Astrocyte (in vitro differentiated cells and primary cell): ENCODE measurements around the gene FUT9. TPM values are rescaled to one million over a fixed set of nuclear protein-coding genes. Genes with fewer than 3 reads are reported as not detected.

Experiments
- DNase-seq: peaks from one replicate; pipeline ENCODE4 v3.0.0-alpha.2; 2010; ENCODE audit warnings: low read depth
- FAIRE-seq: peaks from 2 replicates; lab custom pipeline; 2011; peaks lifted over from hg19 to GRCh38; lab: Jason Lieb, UNC
- H2AFZ ChIP-seq: 2 replicates; pipeline ENCODE4 v1.6.0; 2012; ENCODE audit warnings: low read depth, low read length, inconsistent platforms
- H3K27ac ChIP-seq: 2 replicates; pipeline ENCODE4 v1.5.1; 2011; ENCODE audit warnings: low read depth, low read length, inconsistent platforms
- H3K27me3 ChIP-seq: 2 replicates; pipeline ENCODE4 v1.6.0; 2011; ENCODE audit warnings: low read length, inconsistent platforms; ENCODE audit not compliant: insufficient read depth
- H3K36me3 ChIP-seq: 2 replicates; pipeline ENCODE4 v1.5.1; 2011; ENCODE audit warnings: low read length, inconsistent platforms; ENCODE audit not compliant: insufficient read depth
- H3K4me1 ChIP-seq: 2 replicates; pipeline ENCODE4 v1.5.1; 2011; ENCODE audit warnings: low read length, inconsistent platforms; ENCODE audit not compliant: insufficient read depth
- H3K4me2 ChIP-seq: 2 replicates; pipeline ENCODE4 v1.6.0; 2012; ENCODE audit warnings: low read length, inconsistent platforms
- H3K4me3 ChIP-seq: 2 replicates; pipeline ENCODE4 v1.5.1; 2011; ENCODE audit warnings: low read depth, mild to moderate bottlenecking, low read length, inconsistent platforms; ENCODE audit not compliant: insufficient read depth
- H3K79me2 ChIP-seq: 2 replicates; pipeline ENCODE4 v1.6.0; 2012; ENCODE audit warnings: mild to moderate bottlenecking, low read length, inconsistent platforms; ENCODE audit not compliant: insufficient read depth
- H3K9ac ChIP-seq: 2 replicates; pipeline ENCODE4 v1.6.0; 2012; ENCODE audit warnings: mild to moderate bottlenecking, low read length, inconsistent platforms
- H3K9me3 ChIP-seq: 2 replicates; pipeline ENCODE4 v1.5.1; 2012; ENCODE audit warnings: low read depth, mild to moderate bottlenecking, low read length, inconsistent platforms; ENCODE audit not compliant: insufficient read depth
- H4K20me1 ChIP-seq: 2 replicates; pipeline ENCODE4 v1.6.0; 2012; ENCODE audit warnings: low read length, inconsistent platforms; ENCODE audit not compliant: insufficient read depth
- H3K27ac Mint-ChIP-seq: one replicate; pipeline ENCODE4 v1.8.0; 2021; ENCODE audit warnings: mild to moderate bottlenecking, mixed read lengths; ENCODE audit not compliant: unreplicated experiment
- H3K27me3 Mint-ChIP-seq: one replicate; pipeline ENCODE4 v1.8.0; 2021; ENCODE audit warnings: low read depth, mixed read lengths; ENCODE audit not compliant: unreplicated experiment
- H3K36me3 Mint-ChIP-seq: one replicate; pipeline ENCODE4 v1.8.0; 2021; ENCODE audit warnings: low read depth, mixed read lengths; ENCODE audit not compliant: unreplicated experiment
- H3K4me1 Mint-ChIP-seq: one replicate; pipeline ENCODE4 v1.8.0; 2021; ENCODE audit warnings: low read depth, mixed read lengths; ENCODE audit not compliant: unreplicated experiment
- H3K4me3 Mint-ChIP-seq: one replicate; pipeline ENCODE4 v1.8.0; 2021; ENCODE audit warnings: mild to moderate bottlenecking, moderate library complexity, mixed read lengths; ENCODE audit not compliant: unreplicated experiment
- H3K9me3 Mint-ChIP-seq: one replicate; pipeline ENCODE4 v1.8.0; 2021; ENCODE audit warnings: mild to moderate bottlenecking, mixed read lengths; ENCODE audit not compliant: unreplicated experiment
- CTCF ChIP-seq: IDR thresholded peaks from 2 replicates; pipeline ENCODE4 v1.5.1; 2011; ENCODE audit warnings: low read depth, mild to moderate bottlenecking, inconsistent platforms, low read length, moderate library complexity; ENCODE audit not compliant: insufficient read depth
- EZH2 ChIP-seq: IDR thresholded peaks from 2 replicates; pipeline ENCODE4 v1.6.1; 2012; ENCODE audit warnings: mild to moderate bottlenecking, low read length, inconsistent platforms; ENCODE audit not compliant: insufficient read depth
- total RNA-seq: library from RNA; stranded (reverse); gene quantifications from 2 replicates; pipeline ENCODE4 v1.2.1, GENCODE V29; 2021

Gene FUT9
- total RNA-seq, 1 donor from 2014 or later = 0.20 TPM

- H3K27ac Mint-ChIP-seq = no peak overlapping the region
- Histone ChIP-seq H3K27me3 (no peaks in the 10 kb centered on the region), H3K9ac (no peak overlapping the region), H2AFZ (no peak overlapping the region), H3K9me3 (no peaks in the 10 kb centered on the region), H3K79me2 (no peaks in the 10 kb centered on the region), H3K27ac (no peak overlapping the region), H4K20me1 (no peaks in the 10 kb centered on the region), H3K4me2 (no peak overlapping the region), H3K36me3 (no peaks in the 10 kb centered on the region), H3K4me3 (no peak overlapping the region), H3K4me1 (no peaks in the 10 kb centered on the region)
- no peak overlapping the region for H3K4me3 Mint-ChIP-seq
- no peaks in the 10 kb centered on the region for H3K4me1 Mint-ChIP-seq
- no peaks in the 10 kb centered on the region for H3K36me3 Mint-ChIP-seq
- DNase-seq = no peak
- H3K27me3 Mint-ChIP-seq = no peaks in the 10 kb centered on the region
- FAIRE-seq = no peak
- no peak for TF ChIP-seq CTCF
- no peak for TF ChIP-seq EZH2
- no peaks in the 10 kb centered on the region for H3K9me3 Mint-ChIP-seq
Observed at GRCh38 chr6:96211341-96211740, 195.6 kb downstream of the FUT9 start.

DNA sequence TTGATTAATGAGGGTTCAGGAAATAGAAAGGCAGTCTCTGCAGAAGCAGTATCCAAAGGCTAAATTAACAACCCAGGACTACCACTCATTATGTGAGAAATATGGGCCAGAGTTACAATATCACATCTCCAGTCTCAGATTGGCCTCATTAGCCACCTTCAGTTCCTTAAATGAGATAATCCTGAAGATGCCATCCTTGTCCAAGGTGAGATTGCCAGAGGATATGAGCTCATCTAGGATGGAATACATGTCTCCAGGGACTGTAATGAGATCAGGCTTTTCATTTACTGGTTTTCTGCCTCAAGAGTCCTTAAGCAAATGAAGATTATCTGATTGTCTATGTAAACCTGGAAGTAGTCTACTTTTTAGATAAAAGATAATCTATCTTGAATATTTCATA is 196.3 kb downstream of the FUT9 start:
- no peaks in the 10 kb centered on the region for H4K20me1 ChIP-seq
- H3K4me3 ChIP-seq = no peak overlapping the region
- no peaks in the 10 kb centered on the region for H3K4me1 ChIP-seq
- H3K4me3 Mint-ChIP-seq = no peak overlapping the region
- DNase-seq (no peak), FAIRE-seq (no peak)
- H3K27ac ChIP-seq = no peak overlapping the region
- TF ChIP-seq EZH2 (no peak), CTCF (no peak)
- H3K4me2 ChIP-seq = no peak overlapping the region
- H3K27me3 ChIP-seq = no peaks in the 10 kb centered on the region
- H3K27ac Mint-ChIP-seq = no peak overlapping the region
- no peaks in the 10 kb centered on the region for H3K36me3 ChIP-seq
- no peak overlapping the region for H3K9ac ChIP-seq
- no peaks in the 10 kb centered on the region for H3K4me1 Mint-ChIP-seq
- H3K9me3 Mint-ChIP-seq = no peaks in the 10 kb centered on the region
- no peaks in the 10 kb centered on the region for H3K79me2 ChIP-seq
- H3K9me3 ChIP-seq = no peaks in the 10 kb centered on the region
- no peak overlapping the region for H2AFZ ChIP-seq
- H3K36me3 Mint-ChIP-seq = no peaks in the 10 kb centered on the region
- no peaks in the 10 kb centered on the region for H3K27me3 Mint-ChIP-seq

GRCh38 chr6:96213784-96214183 is 198.0 kb downstream of the FUT9 start:
- Histone ChIP-seq H3K27ac (no peak overlapping the region), H4K20me1 (no peaks in the 10 kb centered on the region), H3K4me1 (no peaks in the 10 kb centered on the region), H3K36me3 (no peaks in the 10 kb centered on the region), H3K27me3 (no peaks in the 10 kb centered on the region), H3K9ac (no peak overlapping the region), H3K9me3 (no peaks in the 10 kb centered on the region), H2AFZ (no peak overlapping the region), H3K4me3 (no peak overlapping the region), H3K4me2 (no peak overlapping the region), H3K79me2 (no peaks in the 10 kb centered on the region)
- TF ChIP-seq CTCF = no peak
- TF ChIP-seq EZH2 = no peak
- Mint-ChIP-seq H3K4me1 (no peaks in the 10 kb centered on the region), H3K9me3 (no peaks in the 10 kb centered on the region), H3K4me3 (no peak overlapping the region), H3K27me3 (no peaks in the 10 kb centered on the region), H3K27ac (no peak overlapping the region), H3K36me3 (no peaks in the 10 kb centered on the region)
- FAIRE-seq (no peak), DNase-seq (no peak)
